Astrocyte of the spinal cord (primary cell): ENCODE measurements around the gene MRO.

Experiments used
- DNase-seq: peaks from one replicate; pipeline ENCODE4 v3.0.0; 2011; ENCODE audit warnings: low read depth, low spot score
- H3K4me3 ChIP-seq: 2 replicates; pipeline ENCODE4 v1.5.1; 2011; ENCODE audit warnings: low read depth, mild to moderate bottlenecking, low read length, moderate library complexity
- CTCF ChIP-seq: IDR thresholded peaks from 2 replicates; pipeline ENCODE4 v1.5.1; 2012; ENCODE audit warnings: low read depth, mild to moderate bottlenecking, low read length, inconsistent platforms
- in situ Hi-C: cut with HindIII; loops from 2 replicates; pipeline ENCODE4 v1.10.0; 2017; ENCODE audit warnings: low sequenced_read_pairs

The MRO gene

DNA sequence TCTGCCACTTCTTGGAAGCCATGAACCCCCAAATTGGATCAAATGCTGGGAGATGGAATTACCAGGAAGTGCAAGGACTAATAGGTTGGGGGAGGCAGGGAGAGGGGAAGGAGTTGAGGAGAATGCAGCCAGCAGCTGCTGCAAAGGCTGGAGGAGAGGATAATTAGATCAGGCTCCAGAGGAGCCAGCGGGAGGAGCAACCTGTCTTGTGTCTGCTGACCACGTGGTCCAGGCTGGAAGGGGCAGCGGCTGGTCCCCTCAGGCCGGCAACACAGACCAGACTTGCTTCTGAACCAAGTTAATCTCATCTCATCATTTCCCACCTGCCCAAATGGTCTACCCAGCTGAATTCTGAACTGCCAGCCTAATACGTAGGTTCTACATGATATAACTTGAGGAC, 68.3 kb downstream of the MRO start:
- in situ Hi-C loops = no loop called here
- no peak overlapping the region for H3K4me3 ChIP-seq
- TF ChIP-seq CTCF = no peak
- no peak for DNase-seq

DNA sequence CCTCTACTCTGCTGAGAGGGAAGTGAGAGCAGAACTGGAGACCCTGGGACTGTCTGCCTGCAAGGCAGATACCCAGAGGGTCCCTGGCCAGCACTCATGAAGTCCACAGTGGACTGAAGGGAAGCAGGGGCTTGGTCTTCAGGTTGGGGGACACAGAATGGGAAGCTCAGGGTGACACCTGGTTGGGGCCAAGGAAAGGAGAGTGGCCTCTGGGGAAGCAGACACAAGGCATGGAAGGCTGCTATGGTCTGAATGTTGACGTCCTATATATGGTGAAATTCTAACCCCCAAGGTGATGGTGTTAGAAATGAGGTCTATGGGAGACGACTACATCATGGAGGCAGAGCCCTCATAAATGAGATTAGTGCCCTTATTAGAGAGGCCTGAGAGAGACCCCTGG, 69.3 kb downstream of the MRO start:
- in situ Hi-C loops = no loop called here
- no peak overlapping the region for H3K4me3 ChIP-seq
- no peak for DNase-seq
- TF ChIP-seq CTCF = no peak

DNA sequence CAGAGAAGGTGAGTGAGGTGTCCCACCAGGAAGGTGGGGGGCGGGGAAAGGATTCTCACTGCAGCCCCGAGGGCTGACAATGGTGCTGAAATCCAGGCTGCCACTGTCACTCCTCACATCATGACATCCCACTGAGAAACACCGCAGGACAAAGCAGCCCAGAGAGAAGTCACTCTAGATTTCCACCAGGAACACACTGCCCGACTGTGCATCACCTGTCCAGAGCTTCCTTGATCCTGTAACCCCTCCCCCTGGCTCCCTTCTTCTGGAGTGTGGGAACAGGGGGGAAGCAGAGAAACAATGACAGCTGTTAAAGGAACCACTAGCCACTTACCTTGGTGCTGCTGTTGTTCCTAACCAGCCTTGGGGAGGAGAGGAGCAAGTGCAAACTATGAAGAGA, 69.9 kb downstream of the MRO start:
- in situ Hi-C loops = no loop called here
- H3K4me3 ChIP-seq = no peak overlapping the region
- TF ChIP-seq CTCF = no peak
- no peak for DNase-seq

GRCh38 chr18:50749421-50749820, 70.4 kb downstream of the MRO start:
- no peak for DNase-seq
- in situ Hi-C loops = no loop called here
- no peak for TF ChIP-seq CTCF
- no peak overlapping the region for H3K4me3 ChIP-seq

DNA sequence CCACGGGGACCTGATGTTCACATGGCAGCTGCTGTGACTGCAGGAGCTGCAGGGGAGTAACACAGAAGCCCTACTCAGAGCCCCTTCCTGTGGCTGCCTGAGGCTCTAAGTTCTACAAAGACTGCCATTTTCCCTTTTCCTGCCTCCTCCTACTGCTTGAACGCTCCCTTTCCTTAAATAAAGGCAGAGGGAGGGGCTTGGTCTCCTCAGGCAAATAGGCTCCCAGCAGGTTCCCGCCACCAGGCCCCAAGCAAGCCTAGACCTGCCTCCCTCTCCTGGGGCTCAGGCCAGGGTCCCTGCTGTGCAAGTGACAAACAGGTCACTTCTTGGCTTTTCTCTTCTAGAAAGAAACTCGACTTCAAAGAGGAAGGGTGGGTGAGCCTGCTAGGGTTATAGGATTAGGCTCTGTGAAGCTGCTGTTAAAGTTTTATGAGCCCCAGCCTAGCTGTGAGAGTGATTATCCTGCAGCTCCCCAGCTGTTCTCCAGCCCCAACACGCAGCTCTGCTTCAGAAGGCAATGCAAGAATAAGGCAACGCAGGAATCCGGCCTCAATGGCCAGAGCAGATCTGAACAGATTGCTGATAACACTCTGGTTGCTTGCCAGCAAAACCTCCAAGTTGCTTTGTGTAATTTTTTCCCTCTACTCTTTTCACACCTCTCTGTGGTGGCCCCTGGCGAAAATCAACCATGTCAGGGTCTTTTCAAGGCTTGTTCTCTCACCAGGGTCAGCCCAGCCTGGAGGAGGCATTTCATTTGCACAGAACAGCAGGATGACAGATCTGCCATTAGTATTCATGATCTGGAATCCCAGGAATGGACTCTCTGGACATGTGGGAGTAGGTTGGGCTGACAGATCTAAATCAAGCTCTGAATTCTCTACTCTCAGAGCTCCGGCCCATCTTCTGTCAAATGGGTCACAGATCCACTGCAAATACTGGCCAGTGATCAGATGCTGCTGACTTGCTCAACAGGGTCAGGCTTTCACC, 71.3 kb downstream of the MRO start:
- in situ Hi-C loops = no loop called here
- no peak for TF ChIP-seq CTCF
- no peak overlapping the region for H3K4me3 ChIP-seq
- DNase-seq = no peak

DNA sequence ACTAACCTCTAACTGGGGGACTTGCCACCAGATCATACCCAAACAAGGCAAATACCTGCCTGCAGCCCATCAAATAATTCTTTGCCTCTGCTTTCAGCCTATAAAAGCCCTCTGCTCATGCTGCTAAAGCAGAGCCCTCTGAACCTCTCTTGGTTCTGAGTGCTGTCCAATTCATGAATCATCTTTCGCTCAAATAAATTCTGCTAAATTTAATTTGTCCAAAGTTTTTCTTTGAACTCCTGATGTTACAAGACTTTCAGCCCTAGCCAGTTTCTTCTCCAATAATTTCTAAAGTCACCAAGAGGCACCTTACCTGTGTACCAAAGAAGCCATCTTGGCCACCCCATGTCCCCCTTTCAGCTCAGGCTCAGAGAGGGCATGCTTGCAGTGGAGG, 72.0 kb downstream of the MRO start:
- TF ChIP-seq CTCF = no peak
- in situ Hi-C loops = no loop called here
- no peak overlapping the region for H3K4me3 ChIP-seq
- no peak for DNase-seq
